Hepatocyte (in vitro differentiated cells): ENCODE measurements around the gene CNDP1.

ENCODE experiments used
- CTCF ChIP-seq: fragments of 200-600 bp; sonication (generic); IDR thresholded peaks from 2 replicates; pipeline ENCODE4 v1.5.1; 2016; ENCODE audit warnings: antibody characterized with exemption, mild to moderate bottlenecking; ENCODE audit not compliant: poor library complexity
- EZH2 ChIP-seq: fragments of 200-600 bp; sonication (generic); IDR thresholded peaks from 2 replicates; pipeline ENCODE4 v1.6.1; 2016; ENCODE audit warnings: antibody characterized with exemption, mild to moderate bottlenecking, borderline replicate concordance
- EZH2phosphoT487 ChIP-seq: fragments of 200-600 bp; sonication (generic); IDR thresholded peaks from one replicate; pipeline ENCODE4 v1.6.1; 2018; ENCODE audit warnings: antibody characterized with exemption, mild to moderate bottlenecking, low read depth, moderate library complexity; ENCODE audit not compliant: unreplicated experiment, severe bottlenecking

DNA sequence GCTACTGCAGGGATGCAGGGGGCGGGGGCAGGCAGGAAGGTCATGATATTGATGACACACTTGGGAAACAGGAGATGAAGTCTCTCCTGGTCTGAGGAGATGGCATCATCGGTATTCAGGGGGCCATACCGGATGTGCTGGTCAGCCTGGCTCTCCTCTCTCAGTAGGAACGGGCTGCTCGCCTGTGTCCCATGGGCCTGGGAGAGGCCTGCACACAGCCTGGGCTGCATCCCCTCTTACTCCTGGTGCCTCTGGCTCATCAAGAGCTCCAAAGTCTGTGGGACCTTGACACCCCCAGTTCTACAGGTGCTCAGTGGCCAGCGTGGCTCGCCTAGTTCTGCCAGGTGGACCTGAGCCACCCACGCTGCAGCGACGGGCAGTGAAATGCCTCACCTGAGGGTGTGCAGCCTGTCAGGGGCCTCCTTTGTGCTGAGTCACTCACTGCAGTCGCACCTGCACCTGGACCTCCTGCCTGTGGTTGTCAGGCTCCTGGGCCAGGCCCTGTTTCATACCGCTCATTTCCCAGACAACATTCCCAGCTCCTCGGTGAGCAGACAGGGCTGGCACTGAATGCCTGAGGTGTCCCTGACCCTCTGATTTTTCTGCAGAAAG is 18.6 kb upstream of the CNDP1 start:
- no peak for TF ChIP-seq CTCF
- TF ChIP-seq EZH2, result no peak
- TF ChIP-seq EZH2phosphoT487, result no peak
